Fibroblast of the aortic adventitia (primary cell): ENCODE measurements around the gene HMGB1. TPM values are rescaled to one million over a fixed set of nuclear protein-coding genes. Genes with fewer than 3 reads are reported as not detected.

Experiments
- DNase-seq: peaks from one replicate; pipeline ENCODE4 v3.0.0-alpha.2; 2010; ENCODE audit warnings: low read depth
- H3K4me3 ChIP-seq: 2 replicates; pipeline ENCODE4 v1.5.1; 2011; ENCODE audit warnings: low read depth, mild to moderate bottlenecking, control low read depth, low read length, moderate library complexity
- CTCF ChIP-seq: IDR thresholded peaks from 2 replicates; pipeline ENCODE4 v1.5.1; 2011; ENCODE audit warnings: mild to moderate bottlenecking, low read length, control low read depth, inconsistent platforms; ENCODE audit not compliant: insufficient read depth
- total RNA-seq: library from RNA; depleted of rRNA; stranded (reverse); fragments of >200 nt; gene quantifications from 2 replicates; pipeline ENCODE4 v1.2.3, GENCODE V29; 2012; ENCODE audit warnings: low replicate concordance

HMGB1 gene
- total RNA-seq, 1 donor = 319 TPM

GRCh38 chr13:30499338-30499737 is 33.6 kb upstream of the HMGB1 start:
- TF ChIP-seq CTCF = no peak
- no peak overlapping the region for H3K4me3 ChIP-seq
- no peak for DNase-seq

- no peak overlapping the region for H3K4me3 ChIP-seq
- TF ChIP-seq CTCF = no peak
- DNase-seq = no peak
These were observed 30.4 kb upstream of the HMGB1 start for GRCh38 chr13:30496147-30496546.

GRCh38 chr13:30495746-30496145 is 30.0 kb upstream of the HMGB1 start:
- DNase-seq = no peak
- TF ChIP-seq CTCF = no peak

GRCh38 chr13:30493658-30494381 is 28.1 kb upstream of the HMGB1 start:
- H3K4me3 ChIP-seq = no peak overlapping the region
- TF ChIP-seq CTCF = no peak
- DNase-seq = no peak

More at GRCh38 chr13:30495746-30496145, 30.0 kb upstream of the HMGB1 start:
- H3K4me3 ChIP-seq = no peak overlapping the region

GRCh38 chr13:30487075-30487470 is 21.3 kb upstream of the HMGB1 start:
- no peak overlapping the region for H3K4me3 ChIP-seq
- TF ChIP-seq CTCF = no peak
- no peak for DNase-seq

GRCh38 chr13:30486230-30487074 is 20.7 kb upstream of the HMGB1 start:
- no peak overlapping the region for H3K4me3 ChIP-seq
- TF ChIP-seq CTCF = no peak
- no peak for DNase-seq
